Erythroblast (primary cell): ENCODE data around the gene EVC.

Experiments used
- GATA1 ChIP-seq: IDR thresholded peaks from 2 replicates; pipeline ENCODE4 v1.6.1; 2011; ENCODE audit warnings: low read depth, mild to moderate bottlenecking, control low read depth, low read length, moderate library complexity
- POLR2A ChIP-seq: IDR thresholded peaks from 2 replicates; pipeline ENCODE4 v1.6.1; 2011; ENCODE audit warnings: mild to moderate bottlenecking, low read length

GRCh38 chr4:5780831-5781480 lies 70.0 kb downstream of the EVC start:
- no peak for TF ChIP-seq POLR2A
- TF ChIP-seq GATA1: no peak
